Jurkat, Clone E6-1 (cell line): ENCODE measurements around the gene KCNQ2.

Source experiments
- DNase-seq: peaks from one replicate; pipeline ENCODE4 v3.0.0-alpha.2; 2011; ENCODE audit warnings: low read depth, low spot score
- H3K4me3 ChIP-seq: 2 replicates; pipeline ENCODE4 v1.5.1; 2011; ENCODE audit warnings: mild to moderate bottlenecking, low read length, control low read depth, moderate library complexity

The KCNQ2 gene

DNA sequence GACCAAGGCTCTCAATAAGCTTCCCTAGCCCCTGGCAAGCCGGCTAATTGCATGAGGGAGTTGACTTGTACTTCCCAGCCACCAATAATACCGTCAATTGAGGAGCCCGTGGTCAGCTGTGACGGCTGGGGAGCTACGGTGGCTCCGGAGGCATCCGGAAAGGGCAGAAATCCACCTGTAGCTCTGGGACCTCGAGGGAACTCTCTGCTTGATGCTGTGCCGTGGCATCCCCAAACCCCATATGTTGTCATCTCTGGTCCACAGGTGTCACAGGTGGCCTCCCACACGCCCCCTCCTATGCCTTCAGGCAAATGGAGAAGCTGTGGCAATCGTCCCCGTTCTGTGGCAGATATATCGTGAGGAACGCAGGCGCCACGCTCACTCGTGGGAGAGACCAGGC, 5.5 kb upstream of the KCNQ2 start:
- H3K4me3 ChIP-seq: no peak overlapping the region
- no peak for DNase-seq

DNA sequence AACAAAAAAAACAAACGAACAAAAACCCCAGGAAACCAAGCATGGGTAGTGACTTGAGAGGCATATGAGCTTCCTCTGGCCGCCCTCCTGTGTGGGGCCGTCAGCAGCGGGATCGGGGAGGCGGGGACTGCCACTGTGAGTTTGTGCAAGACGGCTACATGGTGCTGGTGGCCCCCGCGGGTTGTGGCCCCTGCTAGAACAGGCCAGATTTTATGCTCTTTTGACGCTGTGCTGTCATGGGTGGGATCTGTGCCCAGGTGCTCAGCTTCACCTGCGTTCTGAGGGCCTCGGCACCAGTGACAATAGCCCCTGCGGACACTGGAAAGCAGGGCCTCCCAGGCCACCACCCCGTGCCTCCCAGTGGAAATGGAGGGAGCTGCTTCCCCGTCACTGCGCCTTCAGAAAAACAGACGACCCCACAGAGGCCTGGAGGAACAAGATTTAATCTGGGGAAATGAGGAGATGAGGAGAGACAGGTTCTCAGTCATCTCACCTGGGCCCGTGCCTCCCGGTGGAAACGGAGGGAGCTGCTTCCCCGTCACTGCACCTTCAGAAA, 4.7 kb upstream of the KCNQ2 start:
- H3K4me3 ChIP-seq: no peak overlapping the region
- DNase-seq: no peak

DNA sequence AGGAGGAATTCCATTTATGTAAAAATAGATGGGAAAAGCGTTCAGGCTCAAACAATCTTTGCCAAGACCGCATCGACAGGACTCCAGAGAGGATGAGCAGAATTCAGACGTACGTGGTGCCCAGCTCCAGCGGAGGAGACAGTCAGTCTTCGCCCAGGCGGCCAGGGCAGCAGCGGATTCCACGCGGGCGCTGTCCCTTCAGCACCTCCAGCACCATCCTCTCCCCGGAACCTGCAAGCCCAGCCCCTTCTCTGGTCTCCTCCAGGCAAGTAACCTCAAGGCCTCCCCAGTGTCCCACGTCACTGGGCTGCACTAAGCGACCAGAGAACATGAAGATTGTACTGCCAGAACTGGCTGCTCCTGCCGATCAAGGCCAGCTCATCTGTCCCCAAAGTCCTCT, 2.8 kb upstream of the KCNQ2 start:
- DNase-seq: no peak
- H3K4me3 ChIP-seq: no peak overlapping the region

DNA sequence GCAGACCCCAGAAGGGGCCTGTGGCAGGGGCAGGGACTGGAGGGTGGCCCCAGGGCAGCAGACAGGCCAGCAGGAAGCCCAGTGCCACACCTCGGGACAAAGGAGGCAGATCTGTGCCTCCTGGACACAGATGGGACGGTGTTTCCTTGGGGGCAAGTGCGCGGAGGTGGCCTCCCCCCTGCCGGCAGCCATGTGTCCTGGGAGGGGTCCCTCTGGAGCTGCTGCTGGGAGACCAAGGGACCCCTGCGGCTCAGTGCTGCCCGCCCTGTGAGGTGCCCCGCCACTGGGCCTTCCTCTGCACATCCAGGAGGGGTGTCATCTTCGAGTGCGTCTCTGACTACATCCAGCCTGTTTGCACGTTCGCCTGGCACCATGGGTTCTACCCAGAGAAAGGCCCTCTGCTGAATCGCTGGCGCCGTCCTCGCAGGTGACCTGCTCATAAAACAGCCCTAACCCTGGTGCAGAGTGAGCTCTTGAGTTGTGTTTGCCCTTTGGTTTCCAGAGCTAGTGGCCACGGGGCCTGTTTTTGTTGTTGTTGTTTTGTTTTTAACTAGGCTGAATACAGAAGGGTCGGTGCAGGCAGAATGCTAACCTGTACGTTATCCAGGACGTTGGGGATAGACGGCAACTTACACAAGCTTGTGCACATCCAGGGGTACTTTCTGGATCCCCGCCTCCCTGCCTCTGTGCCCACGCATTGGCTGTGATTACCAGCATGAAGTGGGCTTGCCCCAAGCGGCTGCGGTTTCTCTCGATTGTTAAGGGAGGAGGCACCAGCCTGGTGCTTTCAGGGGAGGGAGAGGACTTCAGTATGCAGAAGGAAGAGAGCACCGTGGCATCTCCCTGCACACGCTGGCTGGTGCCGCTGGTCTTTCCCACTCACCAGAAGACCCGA, 1.3 kb upstream of the KCNQ2 start:
- DNase-seq: peak; percentile 36
- no peak overlapping the region for H3K4me3 ChIP-seq

DNA sequence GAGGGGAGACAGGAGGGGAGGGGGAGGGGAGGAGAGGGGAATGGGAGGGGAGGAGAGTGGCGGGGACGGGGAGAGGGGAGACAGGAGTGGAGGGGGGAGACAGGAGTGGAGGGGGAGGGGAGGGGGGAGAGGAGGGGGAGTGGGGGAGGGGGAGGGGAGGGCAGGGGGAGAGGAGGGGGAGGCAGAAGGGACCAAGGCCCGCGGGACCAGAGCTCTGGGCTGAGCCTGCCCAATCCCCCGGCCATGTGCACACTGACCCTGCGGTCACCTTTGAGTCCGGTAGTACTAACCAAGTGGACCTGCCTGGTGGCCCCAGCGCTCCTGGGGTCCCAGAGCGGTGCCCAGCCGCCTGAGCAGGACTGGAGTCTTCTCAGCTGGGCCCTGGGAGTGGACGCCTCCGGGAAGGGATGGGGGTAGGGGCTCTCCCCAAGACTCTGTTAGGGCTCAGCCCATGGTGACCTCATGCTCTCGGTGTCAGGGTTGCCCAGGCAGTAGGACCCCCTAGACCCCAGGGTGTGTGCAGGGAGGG, 471 bp upstream of the KCNQ2 start:
- no peak overlapping the region for H3K4me3 ChIP-seq

DNA sequence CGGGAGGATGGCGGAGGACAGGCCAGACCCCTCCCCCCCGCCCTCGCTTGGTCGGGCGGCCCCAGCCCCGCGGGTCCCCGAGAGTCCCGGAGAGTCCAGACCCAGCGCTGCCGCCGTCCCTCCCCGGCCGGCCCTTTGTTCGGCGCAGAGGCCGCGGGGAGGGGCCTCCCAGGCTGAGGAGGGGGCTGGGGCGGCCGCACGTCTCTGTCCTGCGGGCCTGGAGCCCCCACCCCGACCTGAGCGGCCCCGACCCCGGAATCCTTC, 806 bp downstream of the KCNQ2 start:
- H3K4me3 ChIP-seq: no peak overlapping the region
- no peak for DNase-seq

More for the DNA sequence above, 471 bp upstream of the KCNQ2 start:
- no peak for DNase-seq

DNA sequence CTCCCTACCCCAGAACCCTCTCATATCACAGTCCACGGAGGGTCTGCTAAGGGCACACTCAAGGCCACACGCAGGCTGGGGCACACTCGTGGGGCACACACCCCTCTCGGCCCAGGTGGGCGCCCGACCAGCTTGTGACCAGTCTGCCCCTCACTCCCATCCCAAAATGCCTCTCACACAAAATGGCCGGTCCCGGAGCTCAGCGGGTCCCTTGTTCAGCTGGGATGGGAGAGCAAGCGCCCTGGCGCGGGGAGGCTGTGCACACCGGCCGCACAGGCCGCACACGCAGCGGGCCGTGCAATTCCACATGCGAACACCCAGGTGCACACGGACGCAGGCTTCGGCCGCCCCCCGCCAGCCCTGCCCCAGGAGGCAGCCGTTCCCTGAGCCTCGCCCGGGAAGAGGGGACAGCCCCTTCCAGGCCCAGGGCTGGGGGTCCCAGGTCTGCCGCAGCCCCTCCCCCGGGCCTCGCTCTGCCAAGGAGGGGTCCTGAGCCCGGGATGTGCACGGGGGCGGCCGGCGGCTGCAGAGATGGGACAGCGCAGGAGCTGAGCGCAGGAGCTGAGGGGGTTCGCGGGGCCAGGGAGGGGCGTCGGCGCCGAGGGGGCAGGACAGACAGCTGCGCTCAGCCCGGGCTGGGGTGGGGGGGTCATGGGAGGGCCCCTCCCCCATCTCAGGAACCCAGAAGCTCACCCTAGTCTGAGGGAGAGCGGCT, 1.3 kb downstream of the KCNQ2 start:
- no peak overlapping the region for H3K4me3 ChIP-seq
- no peak for DNase-seq

DNA sequence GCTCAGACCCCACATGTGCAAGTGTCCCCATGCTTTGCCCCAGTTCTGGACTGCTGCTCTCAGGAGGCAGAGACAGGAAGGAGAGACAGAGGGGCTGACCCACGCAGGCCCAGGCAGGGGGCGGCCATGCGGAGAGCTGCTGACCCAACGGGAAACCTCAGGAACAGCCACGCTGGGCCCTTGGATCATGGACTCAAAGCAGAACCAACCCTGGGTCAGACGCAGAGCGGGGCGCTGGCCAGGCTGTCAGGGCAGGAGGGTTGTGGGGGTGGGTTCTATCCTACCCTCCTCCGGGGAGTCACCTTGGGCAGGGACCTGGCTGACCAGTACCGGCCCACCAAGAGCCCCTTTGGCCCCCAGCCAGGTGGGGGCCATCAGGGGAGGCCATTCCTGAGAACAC, 2.0 kb downstream of the KCNQ2 start:
- no peak for DNase-seq
- no peak overlapping the region for H3K4me3 ChIP-seq

DNA sequence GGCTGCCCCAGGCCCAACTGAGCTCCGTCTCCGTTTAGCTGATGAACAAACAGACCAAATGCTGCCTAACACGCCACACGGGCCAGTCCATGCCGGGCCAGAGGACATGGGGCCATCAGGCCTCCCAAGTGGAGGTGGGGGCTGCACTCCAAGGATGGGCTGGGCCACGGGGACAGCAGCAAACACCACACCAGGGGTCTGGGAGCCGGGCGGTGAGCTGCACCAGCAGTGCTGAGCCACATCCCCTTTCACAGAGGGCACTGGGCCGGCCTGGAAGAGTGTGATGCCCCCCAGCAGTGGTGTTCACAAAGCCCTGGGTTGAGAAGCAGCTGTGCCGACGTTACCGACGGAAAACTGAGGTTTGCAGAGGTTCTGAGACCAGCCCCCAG, 2.7 kb downstream of the KCNQ2 start:
- DNase-seq: no peak
- no peak overlapping the region for H3K4me3 ChIP-seq

DNA sequence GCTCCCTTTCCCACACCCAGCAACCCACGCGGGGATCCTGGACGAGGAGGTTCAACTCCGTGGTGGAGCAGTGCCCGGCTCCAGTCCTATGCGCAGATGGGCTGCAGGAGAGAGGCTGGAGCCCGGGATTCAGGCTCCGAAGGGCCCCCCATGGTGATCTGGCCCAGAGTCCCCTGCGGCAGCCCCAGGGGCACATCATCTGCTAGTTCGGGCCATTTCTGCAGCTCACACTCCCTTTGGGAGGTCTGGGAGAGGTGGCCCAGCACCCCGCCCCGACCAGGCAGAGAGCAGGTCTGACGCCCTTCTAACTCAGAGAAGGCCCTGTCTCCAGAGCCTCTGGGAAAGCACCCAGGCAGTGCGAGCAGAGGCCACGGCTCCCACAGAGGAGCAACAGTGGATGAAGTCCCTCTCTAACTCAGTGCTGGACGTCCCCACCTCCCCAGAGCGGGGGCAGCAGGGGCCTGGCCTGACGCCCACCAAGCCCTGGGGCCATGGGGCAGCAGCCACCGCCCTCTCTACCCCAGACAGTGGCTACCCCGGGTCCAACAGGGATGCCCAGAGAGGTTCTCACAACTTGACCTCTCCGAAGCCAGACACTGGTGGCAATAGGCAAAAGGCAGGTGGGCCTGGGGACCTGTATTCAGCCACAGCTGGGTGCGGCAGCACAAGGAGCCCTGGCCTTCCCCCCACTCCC, 3.3 kb downstream of the KCNQ2 start:
- DNase-seq: no peak
- H3K4me3 ChIP-seq: no peak overlapping the region

DNA sequence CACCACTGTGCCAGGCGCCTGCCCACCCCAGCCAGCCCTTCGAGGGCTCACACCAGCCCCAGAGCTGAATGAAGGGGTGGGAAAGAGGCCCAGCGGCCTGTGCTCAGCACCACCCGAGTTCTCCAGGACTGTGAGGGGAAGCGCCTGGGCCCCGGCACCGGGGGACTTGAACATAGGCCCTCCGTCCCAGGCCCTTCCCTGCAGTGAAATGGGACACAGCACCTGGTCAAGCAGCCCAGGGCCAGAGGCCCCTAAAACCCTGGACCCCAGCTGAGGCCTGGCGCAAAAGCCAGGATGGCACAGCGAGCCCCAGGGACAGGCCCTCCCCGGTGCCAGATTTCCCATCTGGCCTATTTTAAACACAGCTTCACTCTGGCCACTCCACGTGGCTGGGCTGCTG, 4.0 kb downstream of the KCNQ2 start:
- DNase-seq: no peak
- no peak overlapping the region for H3K4me3 ChIP-seq

DNA sequence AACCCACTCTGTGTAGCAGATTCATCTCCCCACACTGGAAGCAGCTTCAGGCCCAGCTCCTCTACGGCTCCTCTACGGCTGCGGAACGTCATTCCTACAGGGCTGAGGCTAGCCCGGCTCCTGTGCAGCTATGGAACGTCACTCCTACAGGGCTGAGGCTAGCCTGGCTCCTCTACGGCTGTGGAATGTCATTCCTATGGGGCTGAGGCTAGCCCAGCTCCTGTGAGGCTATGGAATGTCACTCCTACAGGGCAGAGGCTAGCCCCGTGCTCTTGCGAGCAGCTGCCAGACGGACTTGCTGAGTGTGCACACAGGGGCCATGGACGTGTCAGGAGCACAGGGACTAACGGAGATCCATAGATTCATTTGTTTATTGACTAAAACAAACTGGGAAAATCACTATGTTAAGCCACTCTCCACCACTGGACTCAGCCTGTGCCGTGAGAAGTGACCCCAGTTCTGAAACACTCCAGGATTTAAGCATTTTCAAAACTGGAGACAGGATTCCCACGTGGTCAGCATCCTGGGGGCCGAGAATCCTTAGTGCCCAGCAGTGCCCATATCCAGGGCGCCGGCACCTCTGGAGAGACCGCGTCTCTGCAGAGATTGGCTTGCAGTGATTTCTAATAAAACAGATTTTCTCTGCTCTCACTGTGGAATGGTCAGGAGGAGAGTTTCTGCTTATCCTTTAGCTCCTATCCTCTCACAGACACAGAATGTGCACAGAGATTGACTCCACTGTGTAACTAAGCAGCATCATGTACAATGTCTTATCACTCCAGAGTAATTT, 5.0 kb downstream of the KCNQ2 start:
- DNase-seq: no peak
- no peak overlapping the region for H3K4me3 ChIP-seq

DNA sequence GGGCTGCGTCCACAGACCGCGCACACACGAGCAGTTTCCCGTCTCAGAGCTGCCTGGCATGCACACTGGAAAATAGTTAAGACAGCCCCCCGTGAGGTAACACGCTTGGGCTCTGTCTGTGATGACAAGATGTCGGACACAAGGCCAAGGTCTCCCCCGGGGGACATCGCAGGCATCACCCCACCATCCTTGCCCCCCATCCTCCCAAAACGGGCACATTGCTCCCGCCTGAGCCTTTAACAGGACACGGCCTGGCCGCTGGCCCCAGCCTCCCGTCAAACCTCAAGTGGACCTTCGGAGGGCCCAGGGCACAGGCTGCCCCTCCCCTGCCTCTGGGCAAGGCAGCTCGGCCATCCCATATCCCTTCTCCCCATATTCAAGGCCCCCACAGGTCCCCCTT, 5.6 kb downstream of the KCNQ2 start:
- no peak for DNase-seq

DNA sequence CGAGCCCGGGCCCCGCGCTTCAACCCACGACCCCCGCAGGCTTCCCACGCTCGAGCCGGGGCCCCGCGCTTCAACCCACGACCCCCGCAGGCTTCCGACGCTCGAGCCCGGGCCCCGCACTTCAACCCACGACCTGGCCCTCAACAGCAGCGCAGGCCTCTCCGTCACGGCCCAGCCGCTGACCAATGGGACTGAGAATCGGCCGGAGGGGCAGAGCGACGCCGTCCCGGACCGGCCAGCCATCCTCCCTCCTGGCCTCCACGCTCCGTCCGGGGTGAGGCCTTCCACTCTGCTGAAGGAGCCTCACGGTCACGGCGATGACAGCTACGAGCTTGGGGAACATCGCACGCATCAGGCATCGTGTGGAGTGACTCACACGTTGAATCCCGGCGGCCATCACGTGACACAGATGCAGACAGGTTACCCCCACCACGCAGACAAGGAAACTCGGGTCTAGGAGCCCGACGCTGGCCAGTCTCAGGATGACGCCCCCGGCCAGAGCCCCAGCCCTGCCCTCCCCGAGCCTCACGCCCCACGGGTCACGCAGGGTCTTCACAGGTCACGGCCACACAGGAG, 6.1 kb downstream of the KCNQ2 start:
- DNase-seq: no peak
- no peak overlapping the region for H3K4me3 ChIP-seq

More for the DNA sequence above, 5.6 kb downstream of the KCNQ2 start:
- no peak overlapping the region for H3K4me3 ChIP-seq

DNA sequence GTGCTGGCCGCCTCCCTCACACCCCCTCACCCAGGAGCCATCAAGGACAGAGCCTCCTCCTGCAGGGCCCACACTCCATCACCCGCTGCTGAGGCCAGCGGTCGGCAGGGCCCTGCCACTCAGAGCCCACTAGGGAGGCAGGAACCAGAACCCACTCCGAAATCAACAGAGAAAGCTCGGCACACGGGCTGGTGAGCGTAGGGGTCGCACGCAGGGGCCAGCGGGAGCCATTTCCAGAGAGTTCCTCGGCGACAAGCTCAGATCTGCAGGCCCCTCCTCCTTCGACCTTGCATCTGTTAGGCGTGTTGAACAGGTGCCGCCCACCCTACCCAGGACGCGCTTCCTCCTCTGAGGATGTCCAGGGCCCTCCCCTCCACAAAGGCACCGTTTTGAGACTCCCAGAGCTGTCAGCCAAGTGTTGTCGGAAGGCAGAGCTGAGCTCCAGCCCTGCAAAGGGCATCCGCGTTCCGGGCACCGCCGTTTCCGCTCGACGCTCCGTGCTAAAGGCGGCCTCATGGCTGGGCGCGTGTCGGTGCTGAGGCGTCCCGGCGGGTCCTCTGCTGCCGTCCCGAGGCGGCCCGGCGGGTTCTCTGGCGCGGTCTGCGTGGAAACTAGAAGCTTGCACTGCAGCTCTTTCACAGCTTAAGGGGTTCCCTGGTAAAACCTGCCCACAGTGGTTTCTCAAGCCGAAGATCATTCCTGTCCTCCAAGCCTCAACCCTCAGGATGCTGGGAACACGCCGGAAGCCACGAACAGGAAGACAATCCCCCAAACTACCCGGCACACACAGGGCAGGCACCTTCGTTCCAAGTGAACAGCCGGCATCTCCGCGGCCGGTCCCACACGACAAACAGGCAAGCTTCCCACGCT, 6.8 kb downstream of the KCNQ2 start:
- no peak for DNase-seq
- H3K4me3 ChIP-seq: no peak overlapping the region

DNA sequence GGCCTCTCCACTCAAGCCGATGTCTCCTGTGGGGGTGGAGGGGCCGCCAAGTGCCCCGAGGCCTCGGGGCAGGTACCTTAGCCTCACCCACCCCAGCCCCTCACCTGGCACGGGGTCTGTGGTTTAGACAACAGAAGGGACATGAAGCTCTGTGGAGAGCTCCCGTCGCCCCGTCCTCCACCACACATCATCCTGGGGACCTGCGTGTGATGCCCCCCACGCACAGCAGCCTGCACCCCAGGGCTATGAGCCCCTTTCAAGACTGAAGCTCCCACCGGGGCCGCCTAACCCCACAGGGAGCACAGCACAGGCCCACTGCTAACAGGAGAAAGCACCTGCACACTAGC, 8.2 kb downstream of the KCNQ2 start:
- DNase-seq: no peak
- H3K4me3 ChIP-seq: no peak overlapping the region

DNA sequence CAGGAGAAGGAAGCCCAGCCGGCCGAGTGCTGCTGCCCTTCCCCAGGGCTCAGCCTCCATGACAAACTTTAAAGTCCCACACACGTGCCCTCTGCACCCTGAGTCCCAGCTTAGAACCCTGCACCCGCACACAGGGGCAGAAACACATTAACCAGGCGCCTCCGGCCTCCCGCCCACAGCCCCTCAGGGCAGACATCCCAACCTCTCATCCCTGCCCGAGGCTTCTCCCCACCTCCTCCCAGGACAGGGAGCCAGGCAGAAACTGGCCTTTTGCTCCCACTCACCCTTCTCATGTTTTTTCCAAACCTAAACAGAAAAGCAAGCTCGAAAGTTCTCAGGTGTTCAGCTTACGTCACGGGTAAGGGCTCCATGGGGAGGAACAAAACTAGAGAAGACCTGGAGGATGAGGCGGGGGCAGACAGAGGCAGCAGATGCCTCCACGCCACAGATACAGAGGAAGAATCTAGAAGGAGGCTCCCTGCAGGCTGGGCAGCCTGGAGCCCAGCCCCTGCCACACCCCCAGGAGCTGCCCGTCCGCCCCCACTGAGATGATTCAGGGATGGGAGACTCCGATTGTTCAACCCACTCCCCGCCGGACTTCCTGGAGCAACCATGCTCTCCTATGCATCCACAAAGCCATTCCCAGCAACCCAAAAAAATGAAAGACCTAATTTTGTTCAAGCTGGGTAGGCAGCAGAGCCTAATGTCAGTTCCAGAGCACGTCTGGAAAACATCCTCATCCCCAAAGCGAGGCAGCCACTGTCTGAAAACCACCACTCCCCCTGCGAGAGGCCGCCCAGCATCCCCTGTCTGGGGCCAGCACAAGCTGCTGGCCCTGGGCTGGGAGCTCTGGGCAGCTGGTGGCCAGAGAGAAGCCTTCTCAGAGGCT, 8.8 kb downstream of the KCNQ2 start:
- no peak for DNase-seq
- H3K4me3 ChIP-seq: no peak overlapping the region
